Common myeloid progenitor, CD34-positive (primary cell): ENCODE data around the gene JMJD1C.

Experiments used
- CTCF ChIA-PET: fragments of 350-600 bp; sonication (Branson Sonifier 250); formaldehyde crosslinking; loops from one replicate; lab custom pipeline; 2021; ENCODE audit warnings: antibody characterized with exemption; lab: Charles Lee
- POLR2A ChIA-PET: fragments of 350-600 bp; sonication (Branson Sonifier 250); formaldehyde crosslinking; loops from one replicate; lab custom pipeline; 2021; ENCODE audit warnings: antibody characterized with exemption; lab: Charles Lee
- DNase-seq, 3 donors: peaks; one replicate each; pipeline versions ENCODE4 v3.0.0 to v3.0.0-alpha.2; 2013
- H3K27ac ChIP-seq, 2 experiments: 1 replicate in 1 of 2; 2 replicates in 1 of 2; pipeline ENCODE4 v1.7.0; 2013; ENCODE audit warnings: inconsistent platforms in 2 of 2, low read length in 2 of 2, mild to moderate bottlenecking in 2 of 2, low read depth in 1 of 2, moderate library complexity in 1 of 2; ENCODE audit not compliant: severe bottlenecking in 2 of 2, insufficient read depth in 1 of 2, poor library complexity in 1 of 2
- H3K27me3 ChIP-seq, 5 experiments: replicated peaks in 2 of 5; 1 replicate in 3 of 5; 2 replicates in 2 of 5; pipeline versions ENCODE4 v1.6.1 to v1.7.0; 2013; ENCODE audit warnings: low read length in 4 of 5, mild to moderate bottlenecking in 2 of 5, moderate library complexity in 2 of 5, inconsistent platforms in 1 of 5; ENCODE audit not compliant: insufficient read depth in 5 of 5, control insufficient read depth in 4 of 5
- H3K36me3 ChIP-seq, 4 experiments: 1 replicate in 2 of 4; 2 replicates in 2 of 4; pipeline versions ENCODE4 v1.6.1 to v1.7.0; 2013; ENCODE audit warnings: low read length in 3 of 4, control low read depth in 1 of 4, mild to moderate bottlenecking in 1 of 4; ENCODE audit not compliant: control insufficient read depth in 4 of 4, insufficient read depth in 4 of 4
- H3K4me1 ChIP-seq, 4 experiments: 1 replicate in 3 of 4; 2 replicates in 1 of 4; pipeline versions ENCODE4 v1.6.1 to v1.7.1; 2013; ENCODE audit warnings: low read length in 3 of 4, mild to moderate bottlenecking in 3 of 4, control low read depth in 1 of 4, inconsistent platforms in 1 of 4, moderate library complexity in 1 of 4; ENCODE audit not compliant: control insufficient read depth in 4 of 4, insufficient read depth in 4 of 4; ENCODE audit errors: control extremely low read depth in 1 of 4
- H3K4me3 ChIP-seq, 7 experiments: 1 replicate in 4 of 7; 2 replicates in 3 of 7; pipeline versions ENCODE4 v1.5.1 to v1.7.0; 2013; ENCODE audit warnings: mild to moderate bottlenecking in 7 of 7, low read length in 6 of 7, moderate library complexity in 6 of 7, inconsistent platforms in 2 of 7, low read depth in 2 of 7, control low read depth in 1 of 7; ENCODE audit not compliant: insufficient read depth in 4 of 7, control insufficient read depth in 1 of 7; ENCODE audit errors: extremely low read depth in 1 of 7
- H3K9me3 ChIP-seq, 5 experiments: 1 replicate in 4 of 5; 2 replicates in 1 of 5; pipeline versions ENCODE4 v1.6.1 to v1.7.1; 2013; ENCODE audit warnings: low read length in 4 of 5, mild to moderate bottlenecking in 2 of 5, inconsistent platforms in 1 of 5, low read depth in 1 of 5, moderate library complexity in 1 of 5; ENCODE audit not compliant: control insufficient read depth in 4 of 5, insufficient read depth in 2 of 5; ENCODE audit errors: control extremely low read depth in 1 of 5
- WGBS: methylation state at CpG from one replicate; pipeline ENCODE4 v1.1.5; 2013; ENCODE audit not compliant: insufficient coverage; 5-methylcytosine and 5-hydroxymethylcytosine counted together

JMJD1C gene

GRCh38 chr10:63456437-63457210 lies 9.2 kb downstream of the JMJD1C start:
- Histone ChIP-seq H3K4me3 (no peak overlapping the region), H3K27ac (no peak overlapping the region), H3K27me3 (no peaks in the 10 kb centered on the region), H3K4me1 (no peaks in the 10 kb centered on the region), H3K9me3 (peaks cover 0 to 5% (median 0%) of the 10 kb centered on the region in 5 experiments), H3K36me3 (no peaks in the 10 kb centered on the region)
- no CpG with 5 or more reads among the region's 2 CpGs for WGBS
- no peak for DNase-seq
- POLR2A ChIA-PET = no interaction called here
- CTCF ChIA-PET = no interaction called here

- no peak overlapping the region for H3K27ac ChIP-seq
- H3K4me1 ChIP-seq = no peaks in the 10 kb centered on the region
- DNase-seq = no peak
- H3K9me3 ChIP-seq = peaks cover 0 to 5% (median 0%) of the 10 kb centered on the region in 5 experiments
- no peak overlapping the region for H3K4me3 ChIP-seq
- ChIA-PET CTCF (interaction anchor here (1.6 kb wide), 1 partner anchor 18 kb away, joined by 3 read pairs; no protein-coding TSS in a partner anchor), POLR2A (no interaction called here)
- H3K36me3 ChIP-seq = no peaks in the 10 kb centered on the region
- H3K27me3 ChIP-seq = no peaks in the 10 kb centered on the region
Measured at GRCh38 chr10:63455507-63455906, 10.3 kb downstream of the JMJD1C start.

DNA sequence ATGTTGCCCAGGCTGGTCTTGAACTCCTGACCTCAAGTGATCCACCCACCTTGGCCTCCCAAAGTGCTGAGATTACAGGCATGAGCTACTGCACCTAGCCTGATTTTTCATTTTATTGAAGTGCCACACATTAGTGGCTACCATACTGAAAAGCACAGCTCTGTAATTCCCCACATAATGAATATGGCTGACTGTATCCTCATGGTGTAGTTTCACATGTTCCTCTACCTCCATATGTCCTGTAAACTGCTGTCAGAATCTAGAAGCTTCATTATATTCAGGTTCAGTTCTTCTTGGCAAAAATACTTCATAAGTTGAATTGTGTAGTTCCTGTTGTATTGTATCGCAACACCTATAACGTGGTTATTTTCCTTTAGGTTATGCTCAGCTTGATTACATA lies 11.1 kb downstream of the JMJD1C start:
- Histone ChIP-seq H3K4me1 (no peaks in the 10 kb centered on the region), H3K27ac (no peak overlapping the region), H3K36me3 (peaks cover 0 to 3% (median 0%) of the 10 kb centered on the region in 4 experiments), H3K9me3 (peaks cover 0 to 5% (median 0%) of the 10 kb centered on the region in 5 experiments), H3K27me3 (no peaks in the 10 kb centered on the region), H3K4me3 (no peak overlapping the region)
- 100% methylated on average over 1 of the region's 2 CpGs for WGBS
- DNase-seq = no peak
- CTCF ChIA-PET = interaction anchor here (0.9 to 1.6 kb wide), 5 partner anchors 13 to 181 kb away, joined by 3 to 5 read pairs (median 3); no protein-coding TSS in a partner anchor
- POLR2A ChIA-PET = interaction anchor here (0.7 kb wide), 1 partner anchor 93 kb away, joined by 3 read pairs; no protein-coding TSS in a partner anchor

DNA sequence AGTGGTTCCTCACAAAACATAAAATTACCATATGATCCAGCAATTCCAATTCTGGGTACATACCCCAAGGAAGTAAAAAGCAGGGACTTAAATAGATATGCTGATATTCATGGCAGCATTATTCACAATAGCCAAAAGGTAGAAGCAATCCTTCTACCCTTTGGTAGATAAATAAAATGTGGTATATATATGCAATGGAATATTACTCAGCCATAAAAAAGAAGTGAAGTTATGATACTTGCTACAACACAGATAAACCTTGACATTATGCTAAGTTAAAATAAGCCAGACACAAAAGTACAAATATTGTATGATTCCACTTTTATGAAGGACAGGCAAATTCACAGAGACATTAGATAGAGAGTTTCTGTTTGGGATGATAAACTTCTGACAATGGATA lies 13.3 kb downstream of the JMJD1C start:
- POLR2A ChIA-PET = interaction anchor here (0.5 kb wide), 1 partner anchor 176 kb away, joined by 4 read pairs; no protein-coding TSS in a partner anchor

GRCh38 chr10:63446716-63447440 lies 18.9 kb downstream of the JMJD1C start:
- Histone ChIP-seq H3K27me3 (no peaks in the 10 kb centered on the region), H3K4me1 (no peaks in the 10 kb centered on the region), H3K4me3 (no peak overlapping the region), H3K36me3 (peaks cover 0 to 3% (median 0%) of the 10 kb centered on the region in 4 experiments), H3K27ac (no peak overlapping the region), H3K9me3 (no peaks in the 10 kb centered on the region)
- no peak for DNase-seq
- WGBS = 100% methylated on average over 1 of the region's 1 CpG
- ChIA-PET POLR2A (no interaction called here), CTCF (no interaction called here)

More for the DNA sequence above, 13.3 kb downstream of the JMJD1C start:
- H3K4me1 ChIP-seq = no peaks in the 10 kb centered on the region
- H3K27ac ChIP-seq = no peak overlapping the region
- peaks cover 0 to 3% (median 0%) of the 10 kb centered on the region in 4 experiments for H3K36me3 ChIP-seq
- H3K9me3 ChIP-seq = peaks cover 0 to 5% (median 0%) of the 10 kb centered on the region in 5 experiments
- DNase-seq = no peak
- no peaks in the 10 kb centered on the region for H3K27me3 ChIP-seq
- CTCF ChIA-PET = no interaction called here
- H3K4me3 ChIP-seq = no peak overlapping the region

GRCh38 chr10:63441404-63441803 lies 24.4 kb downstream of the JMJD1C start:
- H3K27me3 ChIP-seq = no peaks in the 10 kb centered on the region
- 96% methylated on average over 2 of the region's 3 CpGs for WGBS
- POLR2A ChIA-PET = no interaction called here

More at GRCh38 chr10:63441404-63441803, 24.4 kb downstream of the JMJD1C start:
- Histone ChIP-seq H3K9me3 (no peaks in the 10 kb centered on the region), H3K36me3 (no peaks in the 10 kb centered on the region), H3K4me3 (no peak overlapping the region), H3K4me1 (peaks cover 0 to 3% (median 0%) of the 10 kb centered on the region in 4 experiments), H3K27ac (no peak overlapping the region)
- no peak for DNase-seq
- CTCF ChIA-PET = interaction anchor here (1.1 kb wide), 1 partner anchor 13 kb away, joined by 3 read pairs; no protein-coding TSS in a partner anchor
